ENCODE data around the gene FPR2.

FPR2 gene, protein sequence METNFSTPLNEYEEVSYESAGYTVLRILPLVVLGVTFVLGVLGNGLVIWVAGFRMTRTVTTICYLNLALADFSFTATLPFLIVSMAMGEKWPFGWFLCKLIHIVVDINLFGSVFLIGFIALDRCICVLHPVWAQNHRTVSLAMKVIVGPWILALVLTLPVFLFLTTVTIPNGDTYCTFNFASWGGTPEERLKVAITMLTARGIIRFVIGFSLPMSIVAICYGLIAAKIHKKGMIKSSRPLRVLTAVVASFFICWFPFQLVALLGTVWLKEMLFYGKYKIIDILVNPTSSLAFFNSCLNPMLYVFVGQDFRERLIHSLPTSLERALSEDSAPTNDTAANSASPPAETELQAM

DNA sequence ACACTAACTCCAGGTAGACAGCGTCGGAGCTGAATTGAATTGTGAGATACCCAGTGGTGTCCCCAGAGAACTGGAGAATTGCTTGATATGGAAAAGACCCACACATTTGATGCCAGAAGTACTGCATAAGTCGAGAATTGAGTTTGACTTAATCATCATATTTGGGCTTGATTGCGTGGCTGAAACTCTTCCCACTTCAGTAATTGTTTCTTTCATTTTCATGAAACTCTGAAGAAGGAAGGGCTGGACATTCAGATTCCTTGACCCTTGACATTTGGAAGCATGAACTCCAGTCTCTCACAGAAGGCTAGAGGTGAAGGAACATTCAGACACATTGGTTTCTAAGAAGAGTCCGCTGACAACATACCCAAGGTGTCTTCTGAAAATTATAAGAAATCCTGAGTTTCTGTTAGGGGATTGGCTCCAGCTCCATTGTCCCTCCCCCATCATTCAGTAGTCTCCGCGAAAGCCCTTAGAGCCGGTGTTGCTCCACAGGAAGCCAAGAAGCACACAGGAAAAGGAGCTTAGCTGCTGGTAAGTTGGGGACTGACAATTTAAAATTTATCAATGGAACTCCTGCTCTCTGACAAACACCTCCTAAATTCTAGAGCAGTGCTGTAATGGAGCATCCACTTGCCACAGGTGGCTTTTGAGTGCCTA is at the start of gene FPR2:
Gene FPR2 (plus strand): TSS at position 484 of the 660 bp plus-strand sequence. CDS start 7,479 bp downstream, outside the sequence.
- DNase-seq (no peak), ATAC-seq (replicated peaks) (no peak)
- Mint-ChIP-seq H3K27me3 (peaks cover 41 to 52% of the 10 kb centered on the region in 2 donors), H3K27ac (no peak within 1 kb of the TSS), H3K4me3 (no peak within 1 kb of the TSS), H3K9me3 (no peaks in the 10 kb centered on the region), H3K36me3 (peaks cover 0 to 2% of the 10 kb centered on the region in 2 donors), H3K4me1 (peaks cover 3 to 14% of the 10 kb centered on the region in 2 donors)

DNA sequence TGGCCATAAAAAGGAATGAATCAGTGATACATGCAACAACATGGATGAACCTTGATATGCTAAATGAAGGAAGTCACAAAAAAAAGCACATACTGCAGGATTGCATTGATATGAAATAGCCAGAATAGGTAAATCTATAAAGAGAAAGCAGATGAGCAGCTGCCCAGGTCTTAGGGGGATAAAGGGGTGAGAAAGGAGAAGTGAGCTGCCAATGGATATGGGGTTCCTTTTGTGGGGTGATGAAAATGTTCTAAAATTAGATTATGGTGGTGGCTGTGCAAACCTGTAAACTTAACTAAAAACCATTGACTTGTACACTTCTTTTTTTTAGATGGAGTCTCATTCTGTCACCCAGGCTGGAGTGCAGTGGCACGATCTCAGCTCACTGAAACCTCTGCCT is 49.3 kb upstream of the FPR2 start:
- Mint-ChIP-seq H3K27me3 (peaks cover 4 to 9% of the 10 kb centered on the region in 2 donors), H3K4me3 (no peak overlapping the region), H3K9me3 (peaks cover 8 to 10% of the 10 kb centered on the region in 2 donors), H3K27ac (no peak overlapping the region), H3K4me1 (peaks cover 13 to 19% of the 10 kb centered on the region in 2 donors), H3K36me3 (peaks cover 3 to 13% of the 10 kb centered on the region in 2 donors)
- DNase-seq (no peak), ATAC-seq (replicated peaks) (no peak)

DNA sequence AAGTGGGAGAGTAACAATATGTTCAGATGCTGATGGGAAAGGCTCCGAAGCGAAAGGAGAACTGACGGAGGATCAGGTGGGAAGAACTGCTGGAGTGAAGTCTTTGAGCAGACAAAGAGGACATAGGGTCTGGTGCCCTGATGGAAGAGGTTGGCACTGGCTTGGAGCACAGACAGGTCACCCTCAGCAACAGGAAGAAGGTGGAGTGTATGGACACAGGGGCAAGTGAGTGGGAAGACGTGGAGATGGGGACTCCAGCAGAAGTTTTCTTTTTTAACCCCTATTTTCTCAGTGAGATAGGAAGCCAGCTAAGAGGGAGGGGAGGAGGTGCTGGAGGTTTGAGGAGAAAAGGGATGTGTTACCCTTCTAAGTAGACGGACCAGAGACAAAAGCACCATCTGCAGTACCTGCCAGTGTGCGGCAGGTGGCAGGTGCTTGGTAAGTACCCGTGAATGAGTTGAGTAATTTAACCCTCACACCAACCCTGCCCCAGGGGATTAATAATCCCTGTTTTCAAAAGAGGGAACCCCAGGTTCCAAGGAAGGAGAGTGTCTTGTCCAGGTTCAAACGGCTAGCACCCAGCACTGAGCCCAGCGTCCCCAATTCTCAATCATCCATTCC is 48.4 kb upstream of the FPR2 start:
- ATAC-seq (replicated peaks) = peak; percentile 31 to 55
- H3K27ac Mint-ChIP-seq = no peak overlapping the region
- H3K36me3 Mint-ChIP-seq = peaks cover under 1 to 5% of the 10 kb centered on the region in 2 donors
- H3K27me3 Mint-ChIP-seq = peaks cover 8 to 12% of the 10 kb centered on the region in 2 donors
- H3K9me3 Mint-ChIP-seq = peaks cover 8 to 10% of the 10 kb centered on the region in 2 donors
- peaks cover 13 to 19% of the 10 kb centered on the region in 2 donors for H3K4me1 Mint-ChIP-seq
- no peak for DNase-seq
- no peak overlapping the region for H3K4me3 Mint-ChIP-seq

DNA sequence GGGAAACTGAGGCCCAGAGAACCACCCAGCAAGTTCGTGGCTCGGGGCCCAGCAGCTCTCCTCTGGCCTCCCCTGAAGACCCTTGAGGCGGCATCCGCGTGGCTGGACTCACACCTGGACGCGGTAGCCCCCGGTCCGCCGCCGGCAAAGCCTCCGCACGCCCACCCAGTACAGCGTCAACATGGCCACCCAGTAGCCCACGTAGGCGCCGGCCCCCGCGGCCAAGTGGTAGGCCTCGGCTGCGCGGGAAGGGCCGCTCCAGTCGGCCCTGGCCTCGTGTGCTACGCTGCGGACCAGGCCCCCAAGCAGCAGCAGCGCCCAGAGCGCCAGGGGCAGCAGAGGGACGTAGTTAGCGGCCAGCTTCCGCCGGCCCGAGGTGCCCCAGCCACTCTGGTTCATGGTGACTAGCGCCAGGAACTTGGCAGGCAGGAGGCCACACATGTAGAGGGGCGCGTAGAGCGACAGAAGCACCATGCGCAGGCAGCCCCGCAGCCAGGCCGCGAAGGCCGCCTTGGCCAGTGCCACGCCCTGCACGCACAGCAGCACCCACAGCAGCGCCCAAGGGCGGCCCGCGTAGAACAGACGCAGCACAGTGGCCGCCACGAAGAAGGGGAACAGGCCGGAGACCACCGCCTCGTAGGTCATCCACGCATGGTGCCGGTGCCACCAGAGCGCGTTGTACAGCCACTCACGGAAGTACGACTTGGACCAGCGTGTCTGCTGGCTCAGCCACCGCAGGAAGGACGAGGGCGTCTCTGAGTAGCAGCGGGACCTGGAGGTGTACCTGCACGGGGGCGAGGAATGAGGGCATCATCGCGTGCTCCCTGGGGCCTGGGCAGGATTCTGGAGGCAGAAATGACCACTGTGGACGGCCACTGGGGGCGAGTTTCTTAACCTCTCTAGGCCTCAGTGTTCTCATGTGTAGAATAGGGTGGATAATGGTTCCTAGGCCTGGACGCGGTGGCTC is 47.4 kb upstream of the FPR2 start:
- H3K4me1 Mint-ChIP-seq = peaks cover 13 to 19% of the 10 kb centered on the region in 2 donors
- H3K9me3 Mint-ChIP-seq = peaks cover 8 to 10% of the 10 kb centered on the region in 2 donors
- DNase-seq (no peak), ATAC-seq (replicated peaks) (no peak)
- H3K36me3 Mint-ChIP-seq = no peaks in the 10 kb centered on the region
- no peak overlapping the region for H3K27ac Mint-ChIP-seq
- H3K27me3 Mint-ChIP-seq = peaks cover 16 to 18% of the 10 kb centered on the region in 2 donors
- H3K4me3 Mint-ChIP-seq = no peak overlapping the region

DNA sequence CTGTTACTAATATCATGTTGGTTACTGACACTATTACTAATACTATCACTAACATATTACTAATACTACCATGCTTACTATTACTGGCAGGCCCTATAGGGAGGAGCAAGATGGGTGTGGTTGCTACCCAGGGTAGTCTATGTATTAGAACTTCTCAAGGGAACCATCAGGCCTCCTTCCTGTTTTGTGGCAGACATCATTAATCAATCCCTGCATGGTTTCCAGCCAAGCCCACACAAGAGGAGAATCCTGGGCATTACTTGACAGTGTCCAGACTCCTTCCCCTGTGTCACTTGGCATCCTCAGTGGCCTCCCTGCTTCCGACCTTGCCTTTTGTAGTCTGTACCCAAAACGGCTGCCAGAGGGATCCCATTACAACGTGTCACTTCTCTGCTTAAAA is 46.1 kb upstream of the FPR2 start:
- ATAC-seq (replicated peaks) (no peak), DNase-seq (no peak)
- H3K27me3 Mint-ChIP-seq = peaks cover 24 to 28% of the 10 kb centered on the region in 2 donors
- H3K4me1 Mint-ChIP-seq = peaks cover 14 to 19% of the 10 kb centered on the region in 2 donors
- H3K4me3 Mint-ChIP-seq = no peak overlapping the region
- H3K27ac Mint-ChIP-seq = no peak overlapping the region
- peaks cover 8 to 10% of the 10 kb centered on the region in 2 donors for H3K9me3 Mint-ChIP-seq
- no peaks in the 10 kb centered on the region for H3K36me3 Mint-ChIP-seq

DNA sequence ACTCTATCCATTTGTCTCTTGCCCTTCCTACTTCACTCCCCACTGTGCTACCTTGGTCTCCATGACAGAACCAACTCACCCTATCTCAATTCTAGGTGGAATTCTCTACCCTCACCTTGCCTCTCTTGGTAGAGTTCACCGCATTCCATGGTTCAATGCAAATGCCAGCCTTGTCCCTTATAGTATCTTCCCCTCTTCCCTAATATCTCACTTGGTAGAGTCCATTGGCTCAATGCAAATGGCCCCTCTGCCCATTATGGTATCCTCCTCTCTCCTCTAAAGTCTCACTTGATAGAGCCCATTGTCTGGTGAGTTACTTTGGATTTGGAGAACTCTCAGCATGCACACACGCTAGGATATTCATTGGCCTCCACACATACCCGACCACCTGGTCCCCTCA is 45.1 kb upstream of the FPR2 start:
- peaks cover 6 to 8% of the 10 kb centered on the region in 2 donors for H3K9me3 Mint-ChIP-seq
- DNase-seq (no peak), ATAC-seq (replicated peaks) (no peak)
- no peak overlapping the region for H3K27ac Mint-ChIP-seq
- H3K36me3 Mint-ChIP-seq = no peaks in the 10 kb centered on the region
- peaks cover 27 to 36% of the 10 kb centered on the region in 2 donors for H3K27me3 Mint-ChIP-seq
- H3K4me3 Mint-ChIP-seq = no peak overlapping the region
- H3K4me1 Mint-ChIP-seq = peaks cover 8 to 11% of the 10 kb centered on the region in 2 donors

DNA sequence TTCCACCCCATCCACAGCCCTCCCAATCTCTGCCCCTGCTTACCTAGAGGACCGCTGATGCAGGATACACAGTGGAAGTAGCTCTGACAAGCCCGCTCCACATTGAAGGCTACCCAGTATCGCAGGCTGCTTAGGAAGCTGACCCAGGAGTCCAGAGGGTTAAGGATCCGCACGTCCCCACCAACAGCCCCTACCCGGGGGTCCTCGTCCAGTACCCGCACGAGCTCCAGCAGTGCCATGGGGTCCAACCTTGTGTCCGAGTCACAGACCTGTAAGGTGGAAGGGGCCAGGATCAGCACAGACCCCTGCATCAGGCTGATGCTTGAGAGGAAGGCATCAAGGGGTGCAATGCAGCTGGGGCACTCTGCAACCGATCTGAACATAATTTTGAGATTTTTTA is 44.1 kb upstream of the FPR2 start:
- ATAC-seq (replicated peaks) (no peak), DNase-seq (no peak)
- Mint-ChIP-seq H3K4me1 (peaks cover 0 to 1% of the 10 kb centered on the region in 2 donors), H3K27ac (no peak overlapping the region), H3K4me3 (no peak overlapping the region), H3K36me3 (no peaks in the 10 kb centered on the region), H3K27me3 (peaks cover 27 to 38% of the 10 kb centered on the region in 2 donors), H3K9me3 (peaks cover 6 to 8% of the 10 kb centered on the region in 2 donors)

DNA sequence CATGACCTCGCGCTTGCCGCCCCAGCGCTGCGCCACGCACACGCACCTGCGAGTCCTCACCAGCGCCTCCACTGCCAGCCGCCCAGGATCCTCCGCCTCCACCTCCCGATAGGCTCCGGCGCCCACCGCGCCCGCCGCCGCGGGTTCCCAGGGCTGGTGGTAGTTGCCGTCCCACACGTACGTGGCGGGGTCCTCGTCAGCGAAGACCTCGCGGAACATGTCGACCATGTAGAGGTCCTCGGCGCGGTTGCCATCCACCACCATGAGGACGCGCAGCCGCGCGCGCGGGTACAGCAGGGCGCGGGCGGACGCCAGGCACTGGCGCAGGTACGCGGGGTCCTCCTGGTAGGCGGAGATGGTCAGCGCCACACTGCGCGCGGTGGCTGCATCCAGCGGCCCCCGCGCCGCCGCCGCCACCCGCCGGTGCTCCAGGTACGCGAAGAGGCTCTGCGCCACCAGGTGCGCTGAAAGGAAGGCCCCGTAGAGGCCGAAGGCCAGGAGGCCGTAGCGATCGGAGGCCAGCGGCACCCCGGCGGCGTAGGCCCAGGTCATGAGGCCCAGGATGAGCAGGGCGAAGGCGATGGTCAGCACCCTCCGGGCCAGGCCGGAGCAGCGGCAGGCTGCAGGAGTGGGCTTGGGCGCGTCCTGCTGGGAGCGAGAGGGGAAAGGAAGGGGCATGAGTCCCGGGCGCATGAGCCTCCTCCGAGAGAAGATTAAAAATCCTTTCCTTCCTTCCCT is 41.6 kb upstream of the FPR2 start:
- DNase-seq (no peak), ATAC-seq (replicated peaks) (no peak)
- H3K27ac Mint-ChIP-seq = no peak overlapping the region
- peaks cover 8 to 9% of the 10 kb centered on the region in 2 donors for H3K9me3 Mint-ChIP-seq
- peaks cover 4% of the 10 kb centered on the region in 2 donors for H3K4me1 Mint-ChIP-seq
- H3K27me3 Mint-ChIP-seq = peaks cover 41 to 54% of the 10 kb centered on the region in 2 donors
- no peaks in the 10 kb centered on the region for H3K36me3 Mint-ChIP-seq
- no peak overlapping the region for H3K4me3 Mint-ChIP-seq

DNA sequence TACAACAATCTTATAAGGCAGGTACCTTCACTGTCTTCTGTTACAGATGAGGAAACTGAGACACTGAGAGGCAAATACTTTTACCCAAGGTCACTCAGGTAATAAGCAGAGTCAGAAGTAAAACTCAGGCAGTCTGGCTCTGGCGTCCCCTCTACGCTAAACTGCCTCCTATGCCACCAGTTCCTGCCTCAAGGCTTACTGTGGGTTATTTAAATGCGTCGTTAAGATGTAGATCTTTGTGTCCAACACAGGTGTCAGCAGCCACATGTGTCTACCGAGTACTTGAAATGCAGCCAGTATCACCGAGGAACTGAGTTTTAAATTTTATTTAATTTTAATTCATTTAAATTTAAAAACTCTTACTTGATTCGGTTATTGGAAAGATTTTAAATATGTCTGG is 39.1 kb upstream of the FPR2 start:
- Mint-ChIP-seq H3K4me1 (peaks cover 4% of the 10 kb centered on the region in 2 donors), H3K4me3 (no peak overlapping the region), H3K27ac (no peak overlapping the region), H3K27me3 (peaks cover 44 to 72% of the 10 kb centered on the region in 2 donors), H3K36me3 (no peaks in the 10 kb centered on the region), H3K9me3 (peaks cover 0 to 4% of the 10 kb centered on the region in 2 donors)
- DNase-seq (no peak), ATAC-seq (replicated peaks) (no peak)

DNA sequence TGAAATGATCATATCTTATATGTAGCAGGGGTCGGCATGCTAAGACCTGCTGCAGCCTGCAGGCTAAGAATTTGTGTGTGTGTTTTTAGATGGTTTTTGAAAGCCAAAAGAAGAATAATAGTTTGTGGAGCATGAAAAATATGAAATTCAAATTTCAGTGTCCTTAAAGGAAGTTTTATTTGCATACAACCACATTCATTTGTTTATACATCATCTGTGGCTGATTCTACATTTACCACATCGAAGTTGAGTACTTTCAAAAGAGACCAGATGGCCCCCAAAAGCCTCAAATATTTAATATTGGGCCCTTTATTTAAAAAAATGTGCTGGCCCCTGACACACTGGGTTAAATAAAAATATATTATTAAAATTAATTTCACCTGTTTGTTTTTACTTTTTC is 38.5 kb upstream of the FPR2 start:
- no peak for DNase-seq
- Mint-ChIP-seq H3K36me3 (no peaks in the 10 kb centered on the region), H3K4me3 (no peak overlapping the region), H3K27ac (no peak overlapping the region), H3K9me3 (peaks cover 0 to 4% of the 10 kb centered on the region in 2 donors), H3K4me1 (peaks cover 4% of the 10 kb centered on the region in 2 donors), H3K27me3 (peaks cover 49 to 76% of the 10 kb centered on the region in 2 donors)
- ATAC-seq (replicated peaks) = no peak

DNA sequence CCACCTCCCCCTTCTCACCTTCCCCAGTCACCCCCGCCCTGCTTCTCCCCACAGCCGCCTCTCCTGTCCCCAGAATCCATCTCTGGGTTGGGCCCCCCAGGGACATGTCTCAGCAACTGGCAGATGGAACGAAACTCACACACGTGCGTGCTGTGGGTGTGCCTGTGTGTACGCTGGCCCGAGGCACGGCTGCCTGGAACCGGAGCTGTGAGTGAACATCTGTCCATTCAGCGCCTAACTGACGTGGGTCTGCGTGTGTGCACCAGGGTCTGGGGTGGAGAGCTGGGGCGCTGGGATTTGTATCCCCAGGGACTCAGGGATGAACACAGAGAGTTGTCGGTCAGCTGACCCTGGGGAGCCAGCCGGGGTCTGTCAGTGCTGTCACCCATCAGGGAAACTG is 36.4 kb upstream of the FPR2 start:
- DNase-seq = no peak
- no peak for ATAC-seq (replicated peaks)
- peaks cover 3 to 4% of the 10 kb centered on the region in 2 donors for H3K4me1 Mint-ChIP-seq
- H3K36me3 Mint-ChIP-seq = no peaks in the 10 kb centered on the region
- H3K4me3 Mint-ChIP-seq = no peak overlapping the region
- H3K27ac Mint-ChIP-seq = no peak overlapping the region
- peaks cover 0 to 5% of the 10 kb centered on the region in 2 donors for H3K9me3 Mint-ChIP-seq
- H3K27me3 Mint-ChIP-seq = peaks cover 53 to 79% of the 10 kb centered on the region in 2 donors

DNA sequence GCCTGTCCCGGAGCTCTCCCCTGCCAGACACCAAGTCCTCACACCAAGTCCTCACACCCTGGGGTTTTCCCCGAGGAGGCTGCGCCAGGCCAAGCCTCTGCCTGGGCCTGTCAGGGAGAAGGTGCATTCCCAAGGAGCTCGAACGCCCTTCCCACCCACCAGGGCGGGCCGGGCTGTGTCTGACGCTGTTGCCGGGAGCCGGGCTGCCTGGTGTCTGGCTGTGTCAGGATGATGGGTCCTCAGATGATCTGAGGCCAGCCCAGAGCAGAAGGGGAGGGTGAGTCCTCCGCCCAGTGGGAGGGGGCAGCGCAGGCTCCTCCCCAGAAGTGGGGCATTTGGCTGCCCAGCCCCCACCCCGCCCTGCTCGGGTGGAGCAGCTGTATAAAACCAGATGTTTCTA is 34.9 kb upstream of the FPR2 start:
- Mint-ChIP-seq H3K27ac (no peak overlapping the region), H3K27me3 (peaks cover 49 to 78% of the 10 kb centered on the region in 2 donors), H3K4me3 (no peak overlapping the region), H3K4me1 (peaks cover 3 to 4% of the 10 kb centered on the region in 2 donors), H3K36me3 (peaks cover 3 to 8% of the 10 kb centered on the region in 2 donors), H3K9me3 (peaks cover 10% of the 10 kb centered on the region in 2 donors)
- DNase-seq (no peak), ATAC-seq (replicated peaks) (no peak)

DNA sequence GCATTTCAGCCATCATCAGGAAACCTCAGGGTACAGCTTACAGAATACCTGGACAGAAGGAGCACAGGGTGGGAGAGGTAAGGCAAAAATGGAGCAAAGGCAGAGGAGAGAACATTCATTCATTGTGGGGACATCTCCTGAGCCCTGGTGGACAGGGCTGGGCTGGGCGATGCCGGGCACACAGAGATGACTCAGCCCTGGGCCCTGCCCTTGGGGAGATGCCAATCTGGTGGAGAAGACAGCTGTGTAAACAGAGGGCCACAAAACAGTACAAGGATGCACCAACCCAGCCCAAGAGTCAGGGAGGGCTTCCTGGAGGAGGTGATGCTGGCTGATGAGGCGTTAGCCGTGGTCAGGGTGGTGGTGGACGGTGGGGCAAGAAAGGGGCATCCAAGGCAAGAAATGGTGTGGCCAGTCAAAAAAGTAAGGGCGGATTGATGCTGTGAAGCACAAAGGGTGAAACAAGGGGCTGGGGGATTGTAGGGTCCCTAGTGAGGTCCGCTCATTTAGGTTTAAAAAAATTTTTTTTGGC is 33.6 kb upstream of the FPR2 start:
- no peak overlapping the region for H3K4me3 Mint-ChIP-seq
- H3K27ac Mint-ChIP-seq = no peak overlapping the region

More for the DNA sequence above, 33.6 kb upstream of the FPR2 start:
- no peak for ATAC-seq (replicated peaks)
- Mint-ChIP-seq H3K27me3 (peaks cover 58 to 91% of the 10 kb centered on the region in 2 donors), H3K9me3 (peaks cover 17 to 18% of the 10 kb centered on the region in 2 donors), H3K36me3 (peaks cover 6 to 11% of the 10 kb centered on the region in 2 donors), H3K4me1 (peaks cover 3 to 4% of the 10 kb centered on the region in 2 donors)
- no peak for DNase-seq

Measured in stimulated activated naive B cell treated with anti-CD40 and anti-IgM and Interleukin-4, amounts not matched to agents 10 μg/mL and 1 μg/mL and 100 μg/mL, for 72 hours (primary cell).